Activated naive CD4-positive, alpha-beta T cell (primary cell): ENCODE data around the gene NRXN3.

Experiments used
- DNase-seq, 4 experiments: peaks; one replicate each; lab custom pipeline; 2025; lab: John Stamatoyannopoulos, UW

Gene NRXN3

GRCh38 chr14:79580906-79581305, 1410.7 kb downstream of the NRXN3 start:
- no peak for DNase-seq

- DNase-seq, result no peak
These were observed 1411.9 kb downstream of the NRXN3 start for GRCh38 chr14:79581912-79582576.

- DNase-seq, result no peak
These were observed 1413.7 kb downstream of the NRXN3 start for GRCh38 chr14:79583738-79584408.

- no peak for DNase-seq
These were observed 1414.5 kb downstream of the NRXN3 start for GRCh38 chr14:79584679-79585078.

GRCh38 chr14:79585845-79586244, 1415.7 kb downstream of the NRXN3 start:
- DNase-seq, result no peak

GRCh38 chr14:79586416-79586815, 1416.2 kb downstream of the NRXN3 start:
- DNase-seq, result no peak

- no peak for DNase-seq
These were observed 1416.9 kb downstream of the NRXN3 start for GRCh38 chr14:79586989-79587598.

- DNase-seq, result no peak
These were observed 1417.7 kb downstream of the NRXN3 start for GRCh38 chr14:79587875-79588274.

- DNase-seq, result no peak
These were observed 1418.2 kb downstream of the NRXN3 start for GRCh38 chr14:79588398-79588797.

- no peak for DNase-seq
These were observed 1426.4 kb downstream of the NRXN3 start for GRCh38 chr14:79596551-79596950.

- no peak for DNase-seq
These were observed 1427.4 kb downstream of the NRXN3 start for GRCh38 chr14:79597566-79597965.

GRCh38 chr14:79598339-79598738, 1428.2 kb downstream of the NRXN3 start:
- DNase-seq, result no peak

GRCh38 chr14:79599239-79599638, 1429.1 kb downstream of the NRXN3 start:
- DNase-seq, result no peak

GRCh38 chr14:79600406-79600805, 1430.2 kb downstream of the NRXN3 start:
- DNase-seq, result no peak

GRCh38 chr14:79601579-79601978, 1431.4 kb downstream of the NRXN3 start:
- no peak for DNase-seq

- no peak for DNase-seq
These were observed 1431.9 kb downstream of the NRXN3 start for GRCh38 chr14:79602045-79602444.

GRCh38 chr14:79602742-79603141, 1432.6 kb downstream of the NRXN3 start:
- DNase-seq, result no peak

- DNase-seq, result no peak
These were observed 1435.7 kb downstream of the NRXN3 start for GRCh38 chr14:79605849-79606248.

- no peak for DNase-seq
These were observed 1438.3 kb downstream of the NRXN3 start for GRCh38 chr14:79608446-79608845.

- no peak for DNase-seq
These were observed 1443.5 kb downstream of the NRXN3 start for GRCh38 chr14:79613625-79614024.

- DNase-seq, result no peak
These were observed 1444.3 kb downstream of the NRXN3 start for GRCh38 chr14:79614448-79614847.

- DNase-seq, result no peak
These were observed 1456.9 kb downstream of the NRXN3 start for GRCh38 chr14:79627058-79627457.
